SU-DHL-6 (cell line): Measurements from ENCODE around the gene RCAN2.
"Not testable (repeated sequence)": the region's sequence is repeated elsewhere in the genome, so short reads cannot be mapped to it uniquely, and the experiment has no call there.

Source experiments
- H2AFZ ChIP-seq: fragments of 200-600 bp; sonication (generic); 2 replicates; pipeline ENCODE4 v1.6.1; 2014; ENCODE audit warnings: low read depth, mild to moderate bottlenecking, moderate library complexity, mixed read lengths, antibody characterized with exemption, low read length; ENCODE audit not compliant: severe bottlenecking
- H3F3A ChIP-seq: fragments of 200-600 bp; shearing (Covaris generic); 2 replicates; pipeline ENCODE4 v1.6.0; 2016; ENCODE audit warnings: antibody characterized with exemption, mild to moderate bottlenecking; ENCODE audit not compliant: insufficient read depth
- H3K27ac ChIP-seq: fragments of 200-600 bp; sonication (generic); 2 replicates; pipeline ENCODE4 v1.5.1; 2016; ENCODE audit warnings: low read depth, mild to moderate bottlenecking, low read length, moderate library complexity, mixed read lengths
- H3K27me3 ChIP-seq: fragments of 200-600 bp; sonication (generic), shearing (Covaris generic); 2 replicates; pipeline ENCODE4 v1.6.0; 2014; ENCODE audit warnings: mild to moderate bottlenecking, low read length
- H3K36me3 ChIP-seq: fragments of 200-600 bp; sonication (generic); 2 replicates; pipeline ENCODE4 v1.6.1; 2014; ENCODE audit warnings: mild to moderate bottlenecking, low read length, mixed read lengths
- H3K4me2 ChIP-seq: fragments of 300-600, 200-600 bp; shearing (Covaris generic), sonication (generic); 2 replicates; pipeline ENCODE4 v1.6.0; 2014; ENCODE audit warnings: low read length, low read depth, mild to moderate bottlenecking; ENCODE audit not compliant: poor library complexity, severe bottlenecking
- H3K4me3 ChIP-seq: fragments of 200-600 bp; sonication (generic); 2 replicates; pipeline ENCODE4 v1.5.1; 2014; ENCODE audit warnings: antibody characterized with exemption, low read length, mild to moderate bottlenecking, mixed read lengths; ENCODE audit not compliant: insufficient read depth, poor library complexity, severe bottlenecking
- H3K79me2 ChIP-seq: fragments of 200-600 bp; sonication (generic); 2 replicates; pipeline ENCODE4 v1.6.1; 2014; ENCODE audit warnings: mild to moderate bottlenecking, low read length, moderate library complexity; ENCODE audit not compliant: insufficient read depth
- H3K9ac ChIP-seq: fragments of 200-600 bp; sonication (generic); 2 replicates; pipeline ENCODE4 v1.7.0; 2014; ENCODE audit warnings: mild to moderate bottlenecking, low read length
- H3K9me2 ChIP-seq: fragments of 200-600 bp; sonication (generic); replicated peaks from 2 replicates; pipeline ENCODE4 v1.6.1; 2014; ENCODE audit warnings: low read length; ENCODE audit not compliant: insufficient read depth
- H3K9me3 ChIP-seq: fragments of 200-600 bp; sonication (generic); 2 replicates; pipeline ENCODE4 v1.6.1; 2014; ENCODE audit warnings: low read length, mixed read lengths; ENCODE audit not compliant: insufficient read depth
- H4K20me1 ChIP-seq: fragments of 200-600 bp; sonication (generic); 2 replicates; pipeline ENCODE4 v1.6.1; 2014; ENCODE audit warnings: low read depth, mild to moderate bottlenecking, antibody characterized with exemption, low read length, moderate library complexity, mixed read lengths
- CTCF ChIP-seq: fragments of 200-600 bp; sonication (generic); IDR thresholded peaks from one replicate; pipeline ENCODE4 v1.5.1; 2017; ENCODE audit warnings: antibody characterized with exemption, mild to moderate bottlenecking, low read length, moderate library complexity; ENCODE audit not compliant: insufficient read depth, poor library complexity, severe bottlenecking
- EZH2phosphoT487 ChIP-seq: fragments of 200-600 bp; sonication (generic), shearing (Covaris generic); conservative IDR thresholded peaks from 2 replicates; pipeline ENCODE4 v1.6.1; 2018; ENCODE audit warnings: mild to moderate bottlenecking, antibody characterized with exemption, low read length, moderate library complexity, mixed read lengths

RCAN2 gene

GRCh38 chr6:46410334-46410953 is 80.8 kb downstream of the RCAN2 start:
- Histone ChIP-seq H3F3A (no peaks in the 10 kb centered on the region), H3K36me3 (no peaks in the 10 kb centered on the region), H3K9me2 (no peaks in the 10 kb centered on the region), H4K20me1 (no peaks in the 10 kb centered on the region), H3K9me3 (no peaks in the 10 kb centered on the region), H3K27me3 (no peaks in the 10 kb centered on the region), H3K4me2 (no peak overlapping the region), H3K79me2 (no peaks in the 10 kb centered on the region), H3K9ac (no peak overlapping the region), H3K27ac (no peak overlapping the region), H3K4me3 (no peak overlapping the region), H2AFZ (no peak overlapping the region)
- no peak for TF ChIP-seq EZH2phosphoT487
- TF ChIP-seq CTCF, result peak; percentile 96

- H3K9me3 ChIP-seq, result no peaks in the 10 kb centered on the region
- H3K27me3 ChIP-seq, result no peaks in the 10 kb centered on the region
- no peak overlapping the region for H3K27ac ChIP-seq
- no peaks in the 10 kb centered on the region for H3F3A ChIP-seq
- H3K9me2 ChIP-seq, result no peaks in the 10 kb centered on the region
- no peaks in the 10 kb centered on the region for H4K20me1 ChIP-seq
- H2AFZ ChIP-seq, result no peak overlapping the region
- no peaks in the 10 kb centered on the region for H3K36me3 ChIP-seq
- no peak overlapping the region for H3K4me2 ChIP-seq
- no peak overlapping the region for H3K4me3 ChIP-seq
- TF ChIP-seq CTCF, result no peak
- no peak for TF ChIP-seq EZH2phosphoT487
- H3K9ac ChIP-seq, result no peak overlapping the region
- H3K79me2 ChIP-seq, result no peaks in the 10 kb centered on the region
These were observed 83.3 kb downstream of the RCAN2 start for GRCh38 chr6:46407776-46408530.

GRCh38 chr6:46407246-46407645 is 84.0 kb downstream of the RCAN2 start:
- no peak overlapping the region for H3K4me3 ChIP-seq
- H3K9me3 ChIP-seq, result no peaks in the 10 kb centered on the region
- TF ChIP-seq EZH2phosphoT487 (no peak), CTCF (no peak)
- H3K27ac ChIP-seq, result no peak overlapping the region
- no peaks in the 10 kb centered on the region for H4K20me1 ChIP-seq
- H3K79me2 ChIP-seq, result no peaks in the 10 kb centered on the region
- H3F3A ChIP-seq, result no peaks in the 10 kb centered on the region
- no peaks in the 10 kb centered on the region for H3K36me3 ChIP-seq
- no peak overlapping the region for H3K9ac ChIP-seq
- no peak overlapping the region for H3K4me2 ChIP-seq
- H3K27me3 ChIP-seq, result no peaks in the 10 kb centered on the region
- no peak overlapping the region for H2AFZ ChIP-seq
- H3K9me2 ChIP-seq, result no peaks in the 10 kb centered on the region

- not testable (repeated sequence) for H3K79me2 ChIP-seq
These were observed 85.5 kb downstream of the RCAN2 start for GRCh38 chr6:46405620-46406180.

More at GRCh38 chr6:46405620-46406180, 85.5 kb downstream of the RCAN2 start:
- not testable (repeated sequence) for H3K9ac ChIP-seq, H3K9me2 ChIP-seq, H3K27me3 ChIP-seq, H2AFZ ChIP-seq, H3K4me2 ChIP-seq, H4K20me1 ChIP-seq, H3F3A ChIP-seq, H3K9me3 ChIP-seq, H3K27ac ChIP-seq, H3K36me3 ChIP-seq, H3K4me3 ChIP-seq
